Mononuclear cell (primary cell): ENCODE measurements around the gene VPS37C. TPM values are rescaled to one million over a fixed set of nuclear protein-coding genes. Genes with fewer than 3 reads are reported as not detected.

Experiments
- H3K27me3 ChIP-seq: 2 replicates; pipeline ENCODE4 v1.6.0; 2011; ENCODE audit warnings: low read length, control low read depth; ENCODE audit not compliant: insufficient read depth
- H3K4me1 ChIP-seq: 2 replicates; pipeline ENCODE4 v1.5.1; 2011; ENCODE audit warnings: mild to moderate bottlenecking, low read length, control low read depth; ENCODE audit not compliant: insufficient read depth
- H3K4me3 ChIP-seq: 2 replicates; pipeline ENCODE4 v1.5.1; 2011; ENCODE audit warnings: mild to moderate bottlenecking, low read length, moderate library complexity
- H3K9me3 ChIP-seq: 2 replicates; pipeline ENCODE4 v1.5.1; 2011; ENCODE audit warnings: low read depth, mild to moderate bottlenecking, control low read depth, low read length
- total RNA-seq: library from RNA; depleted of rRNA; stranded (reverse); fragments of >200 nt; gene quantifications from one replicate; pipeline ENCODE4 v1.2.3, GENCODE V29; 2012

VPS37C gene
- total RNA-seq, 1 donor = 5.5 TPM

DNA sequence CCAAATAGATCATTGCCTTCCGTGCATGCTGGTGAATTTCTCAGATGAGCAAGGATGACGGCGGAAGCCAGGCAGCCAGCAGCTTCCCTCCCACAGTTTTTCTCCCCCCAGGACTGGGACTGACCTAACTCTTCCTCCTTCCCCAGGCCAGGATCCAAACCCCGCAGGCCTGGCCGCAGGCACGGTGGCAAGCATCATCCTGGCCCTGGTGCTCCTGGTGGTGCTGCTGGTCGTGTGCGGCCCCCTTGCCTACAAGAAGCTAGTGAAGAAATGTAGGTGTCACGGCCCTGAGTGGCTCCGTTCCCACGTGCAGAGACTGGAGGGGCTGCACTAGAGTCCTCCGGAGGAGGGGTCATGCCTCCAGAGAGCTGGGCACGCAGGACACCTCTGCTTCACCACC lies 38.5 kb downstream of the VPS37C start:
- Histone ChIP-seq H3K4me3 (no peak overlapping the region), H3K9me3 (no peaks in the 10 kb centered on the region), H3K4me1 (peaks cover 32% of the 10 kb centered on the region), H3K27me3 (no peaks in the 10 kb centered on the region)

- H3K4me1 ChIP-seq = peaks cover 32% of the 10 kb centered on the region
- no peaks in the 10 kb centered on the region for H3K9me3 ChIP-seq
- H3K27me3 ChIP-seq = no peaks in the 10 kb centered on the region
- no peak overlapping the region for H3K4me3 ChIP-seq
These were observed 39.3 kb downstream of the VPS37C start for GRCh38 chr11:61121917-61122316.

GRCh38 chr11:61121192-61121831 lies 39.9 kb downstream of the VPS37C start:
- Histone ChIP-seq H3K27me3 (no peaks in the 10 kb centered on the region), H3K9me3 (no peaks in the 10 kb centered on the region), H3K4me1 (peaks cover 32% of the 10 kb centered on the region), H3K4me3 (no peak overlapping the region)

- H3K4me3 ChIP-seq = no peak overlapping the region
- H3K27me3 ChIP-seq = no peaks in the 10 kb centered on the region
- no peaks in the 10 kb centered on the region for H3K9me3 ChIP-seq
- H3K4me1 ChIP-seq = peaks cover 35% of the 10 kb centered on the region
These were observed 40.5 kb downstream of the VPS37C start for GRCh38 chr11:61120706-61121191.

DNA sequence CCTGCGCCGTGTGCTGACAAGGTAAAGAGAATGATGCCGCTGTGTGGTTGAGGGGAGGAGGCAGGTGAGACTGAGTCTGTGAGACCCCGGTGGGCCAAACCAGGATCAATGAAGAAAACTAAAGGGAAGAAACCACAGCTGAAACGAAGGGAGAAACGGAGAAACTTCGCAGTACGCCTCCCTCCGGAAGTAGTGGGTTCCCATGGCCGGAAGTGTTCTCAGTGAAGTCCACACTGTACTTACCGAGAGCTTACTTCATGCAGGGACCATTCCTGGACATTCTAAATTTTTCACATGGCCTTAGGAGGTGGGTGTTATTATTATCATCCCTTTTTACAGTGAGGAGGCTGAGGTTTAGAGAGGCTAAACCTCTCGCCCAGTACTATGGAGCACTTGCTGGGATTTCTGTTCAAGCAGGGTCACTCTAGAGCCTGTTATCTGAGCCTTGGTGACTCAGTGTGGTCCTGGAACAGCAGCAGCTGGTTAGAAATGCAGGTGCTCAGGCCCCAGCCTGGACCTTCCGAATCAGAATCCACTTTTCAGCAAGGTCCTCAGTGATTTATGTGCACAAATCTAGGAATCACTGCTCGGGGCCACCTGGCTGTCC lies 41.0 kb downstream of the VPS37C start:
- Histone ChIP-seq H3K27me3 (no peaks in the 10 kb centered on the region), H3K4me3 (no peak overlapping the region), H3K9me3 (no peaks in the 10 kb centered on the region), H3K4me1 (peaks cover 40% of the 10 kb centered on the region)

- no peaks in the 10 kb centered on the region for H3K9me3 ChIP-seq
- H3K27me3 ChIP-seq = no peaks in the 10 kb centered on the region
- H3K4me1 ChIP-seq = peaks cover 46% of the 10 kb centered on the region
- H3K4me3 ChIP-seq = no peak overlapping the region
These were observed 41.7 kb downstream of the VPS37C start for GRCh38 chr11:61119571-61119970.

DNA sequence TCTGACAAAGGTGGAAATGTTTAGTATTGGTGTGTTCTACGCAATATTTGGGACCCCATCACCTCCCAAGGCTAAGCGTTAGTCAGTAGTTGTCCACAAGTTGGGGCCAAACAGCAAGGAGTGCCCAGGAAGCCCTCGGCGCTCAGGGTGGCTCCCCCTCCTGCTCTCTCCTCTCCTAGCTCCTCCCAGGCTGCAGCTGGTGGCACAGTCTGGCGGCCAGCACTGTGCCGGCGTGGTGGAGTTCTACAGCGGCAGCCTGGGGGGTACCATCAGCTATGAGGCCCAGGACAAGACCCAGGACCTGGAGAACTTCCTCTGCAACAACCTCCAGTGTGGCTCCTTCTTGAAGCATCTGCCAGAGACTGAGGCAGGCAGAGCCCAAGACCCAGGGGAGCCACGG lies 42.2 kb downstream of the VPS37C start:
- no peaks in the 10 kb centered on the region for H3K27me3 ChIP-seq
- H3K9me3 ChIP-seq = no peaks in the 10 kb centered on the region
- H3K4me1 ChIP-seq = peaks cover 52% of the 10 kb centered on the region
- no peak overlapping the region for H3K4me3 ChIP-seq

DNA sequence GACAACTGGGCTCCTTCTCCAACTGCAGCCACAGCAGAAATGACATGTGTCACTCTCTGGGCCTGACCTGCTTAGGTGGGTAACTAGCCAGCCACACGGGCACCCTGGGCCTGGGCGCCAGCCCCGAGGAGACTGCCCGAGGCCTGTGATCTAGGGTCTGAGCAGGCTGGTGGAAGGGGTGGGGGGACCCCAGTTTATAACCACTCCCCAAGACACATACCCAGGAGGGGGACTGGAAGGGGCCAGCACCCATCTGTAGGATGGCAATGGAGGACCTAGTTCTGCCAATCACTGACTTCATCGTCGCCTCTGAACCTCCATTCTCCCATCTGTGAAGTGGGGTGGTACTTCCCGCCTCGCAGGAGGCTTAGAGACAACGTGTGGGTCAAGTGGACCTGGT lies 42.8 kb downstream of the VPS37C start:
- H3K27me3 ChIP-seq = no peaks in the 10 kb centered on the region
- no peaks in the 10 kb centered on the region for H3K9me3 ChIP-seq
- peaks cover 54% of the 10 kb centered on the region for H3K4me1 ChIP-seq
- H3K4me3 ChIP-seq = no peak overlapping the region

GRCh38 chr11:61118004-61118403 lies 43.2 kb downstream of the VPS37C start:
- Histone ChIP-seq H3K4me3 (no peak overlapping the region), H3K4me1 (peaks cover 58% of the 10 kb centered on the region), H3K9me3 (no peaks in the 10 kb centered on the region), H3K27me3 (no peaks in the 10 kb centered on the region)

DNA sequence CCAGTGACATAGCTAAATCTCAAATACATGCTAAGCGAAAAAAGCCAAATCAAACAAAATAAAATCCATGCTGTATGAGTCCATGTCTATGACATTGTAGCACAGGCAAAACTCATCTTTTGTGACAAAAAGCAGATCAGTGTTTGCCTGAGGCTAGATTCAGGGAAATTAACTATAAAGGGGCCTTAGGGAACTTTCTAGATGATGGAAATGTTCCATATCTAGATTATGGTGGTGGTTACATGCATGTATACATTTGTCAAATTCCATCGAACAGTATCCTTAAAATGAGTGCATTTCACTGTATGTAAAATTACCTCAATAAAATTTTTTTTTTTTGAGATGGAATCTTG lies 44.1 kb downstream of the VPS37C start:
- H3K27me3 ChIP-seq = no peaks in the 10 kb centered on the region
- no peak overlapping the region for H3K4me3 ChIP-seq
- no peaks in the 10 kb centered on the region for H3K9me3 ChIP-seq
- peaks cover 66% of the 10 kb centered on the region for H3K4me1 ChIP-seq

GRCh38 chr11:61116426-61117167 lies 44.6 kb downstream of the VPS37C start:
- Histone ChIP-seq H3K4me1 (peaks cover 71% of the 10 kb centered on the region), H3K4me3 (no peak overlapping the region), H3K9me3 (no peaks in the 10 kb centered on the region), H3K27me3 (no peaks in the 10 kb centered on the region)

GRCh38 chr11:61115498-61116224 lies 45.6 kb downstream of the VPS37C start:
- Histone ChIP-seq H3K27me3 (no peaks in the 10 kb centered on the region), H3K9me3 (no peaks in the 10 kb centered on the region), H3K4me1 (peaks cover 71% of the 10 kb centered on the region), H3K4me3 (no peak overlapping the region)

GRCh38 chr11:61114913-61115312 lies 46.3 kb downstream of the VPS37C start:
- no peak overlapping the region for H3K4me3 ChIP-seq
- H3K27me3 ChIP-seq = no peaks in the 10 kb centered on the region
- no peaks in the 10 kb centered on the region for H3K9me3 ChIP-seq
- H3K4me1 ChIP-seq = peaks cover 71% of the 10 kb centered on the region

DNA sequence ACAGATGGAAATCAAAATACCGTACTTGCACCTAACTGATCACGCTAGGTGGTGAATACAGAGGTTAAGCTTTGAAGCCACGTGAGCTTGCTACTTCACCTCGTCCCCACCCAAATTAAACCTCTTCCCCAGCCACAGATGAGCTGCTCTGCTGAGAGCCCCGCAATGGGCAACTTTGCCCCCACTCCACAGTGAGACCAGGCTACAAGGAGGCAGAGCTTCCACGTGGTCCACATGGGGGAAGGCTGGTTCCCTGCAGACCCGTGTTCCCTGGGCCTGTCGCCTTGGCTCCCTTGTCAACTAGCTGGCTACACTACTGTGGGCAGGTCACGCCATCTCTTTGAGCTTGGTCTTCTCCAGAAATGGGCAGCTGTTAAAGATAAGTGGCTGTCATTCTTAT lies 48.0 kb downstream of the VPS37C start:
- Histone ChIP-seq H3K27me3 (no peaks in the 10 kb centered on the region), H3K4me1 (peaks cover 64% of the 10 kb centered on the region), H3K9me3 (no peaks in the 10 kb centered on the region), H3K4me3 (no peak overlapping the region)

DNA sequence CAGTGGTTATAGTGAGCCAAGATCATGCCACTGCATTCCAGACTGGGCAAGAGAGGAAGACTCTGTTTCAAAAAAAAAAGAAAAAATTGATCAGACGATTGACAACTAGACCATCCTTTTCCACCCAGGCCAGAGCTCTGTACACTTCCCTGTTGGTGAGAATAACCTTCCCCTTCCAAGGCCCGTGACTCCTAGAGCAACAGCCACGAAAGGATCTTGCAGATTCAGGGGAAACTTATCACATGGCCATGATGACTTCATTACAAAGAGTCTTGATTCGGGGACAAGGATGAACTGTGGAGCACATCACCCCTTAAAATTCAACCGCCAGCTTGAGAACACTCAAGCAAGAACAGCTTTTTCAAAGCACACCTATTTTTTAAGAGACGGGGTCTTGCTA lies 48.7 kb downstream of the VPS37C start:
- Histone ChIP-seq H3K9me3 (no peaks in the 10 kb centered on the region), H3K27me3 (no peaks in the 10 kb centered on the region), H3K4me1 (peaks cover 68% of the 10 kb centered on the region), H3K4me3 (no peak overlapping the region)
